K562 (cell line): ENCODE measurements around the gene CTCF. TPM values are rescaled to one million over a fixed set of nuclear protein-coding genes. Genes with fewer than 3 reads are reported as not detected.

Source experiments
- ATAC-seq: fragments of 200-7000 bp; cut with Tn5 transposase; 3 replicates; pipeline ENCODE4 v1.9.1; 2020; ENCODE audit warnings: moderate library complexity
- BruUV-seq: library from RNA; stranded (reverse); fragments of 400-500 nt; replicated peaks from 2 replicates; lab custom pipeline; 2021; lab: Mats Ljungman, UMichigan
- CTCF ChIA-PET: fragments of 300-600 bp; formaldehyde crosslinking; extraction: SDS; loops from one replicate; lab custom pipeline; 2021; ENCODE audit warnings: low intra/inter-chr PET ratio; lab: Yijun Ruan, JAX
- POLR2A ChIA-PET: fragments of 300-600, 350-650 bp; sonication (Branson Sonifier 250); formaldehyde crosslinking; extraction: SDS; loops from one replicate; lab custom pipeline; 2021; ENCODE audit warnings: antibody characterized with exemption, inconsistent platforms; lab: Yijun Ruan, JAX
- DNase-seq, 4 experiments: peaks; one replicate each; pipeline versions ENCODE4 v3.0.0 to v3.0.0-alpha.2; 2011 to 2018; ENCODE audit warnings: low spot score in 3 of 4, mixed read lengths in 3 of 4; ENCODE audit errors: extremely low read depth in 1 of 4
- FAIRE-seq: peaks from 2 replicates; lab custom pipeline; 2011; peaks lifted over from hg19 to GRCh38; lab: Jason Lieb, UNC
- H2AFZ ChIP-seq: 2 replicates; pipeline ENCODE4 v1.6.0; 2011; ENCODE audit warnings: low read depth, low read length, control low read depth, inconsistent platforms
- H3K27ac ChIP-seq: fragments of 200-600 bp; 3 replicates; pipeline ENCODE4 v1.8.0; 2011; ENCODE audit warnings: low read depth, mild to moderate bottlenecking, control low read depth, inconsistent platforms, low read length, moderate library complexity, mixed read lengths; ENCODE audit errors: extremely low read depth
- H3K27me3 ChIP-seq, 2 experiments: fragments of 300-600 bp in 1 of 2; 2 replicates in 1 of 2; 3 replicates in 1 of 2; pipeline versions ENCODE4 v1.6.0 to v1.8.0; 2011; ENCODE audit warnings: inconsistent platforms in 2 of 2, low read length in 2 of 2, mild to moderate bottlenecking in 1 of 2, mixed read lengths in 1 of 2, moderate library complexity in 1 of 2; ENCODE audit not compliant: control insufficient read depth in 2 of 2, insufficient read depth in 2 of 2
- H3K36me3 ChIP-seq: fragments of 300-600 bp; 3 replicates; pipeline ENCODE4 v1.8.0; 2011; ENCODE audit warnings: mild to moderate bottlenecking, low read length, inconsistent platforms; ENCODE audit not compliant: control insufficient read depth, insufficient read depth
- H3K4me1 ChIP-seq, 2 experiments: fragments of 200-600 bp in 1 of 2; replicated peaks in 1 of 2; 2 replicates in 1 of 2; 3 replicates in 1 of 2; pipeline versions ENCODE4 v1.5.1 to v1.8.0; 2011; ENCODE audit warnings: inconsistent platforms in 2 of 2, low read length in 2 of 2, mild to moderate bottlenecking in 1 of 2, mixed read lengths in 1 of 2, moderate library complexity in 1 of 2; ENCODE audit not compliant: control insufficient read depth in 2 of 2, insufficient read depth in 2 of 2
- H3K4me2 ChIP-seq: 2 replicates; pipeline ENCODE4 v1.6.1; 2011; ENCODE audit warnings: low read length, control low read depth, inconsistent platforms, mixed read lengths; ENCODE audit not compliant: insufficient read depth
- H3K4me3 ChIP-seq: fragments of 200-600 bp; sonication (generic), shearing (Covaris generic); 2 replicates; pipeline ENCODE4 v1.5.1; 2016; ENCODE audit warnings: control low read depth, inconsistent platforms
- H3K79me2 ChIP-seq: fragments of 200-600 bp; 3 replicates; pipeline ENCODE4 v1.8.0; 2011; ENCODE audit warnings: low read length, inconsistent platforms; ENCODE audit not compliant: control insufficient read depth, insufficient read depth
- H3K9ac ChIP-seq, 2 experiments: 2 replicates each; pipeline versions ENCODE4 v1.6.0 to v1.6.1; 2011; ENCODE audit warnings: low read depth in 2 of 2, low read length in 2 of 2, control low read depth in 1 of 2, inconsistent platforms in 1 of 2, mild to moderate bottlenecking in 1 of 2, mixed read lengths in 1 of 2; ENCODE audit not compliant: insufficient read depth in 1 of 2
- H3K9me1 ChIP-seq: one replicate; pipeline ENCODE4 v1.6.0; 2011; ENCODE audit warnings: inconsistent platforms, mild to moderate bottlenecking, low read length, moderate library complexity; ENCODE audit not compliant: control insufficient read depth, insufficient read depth
- H3K9me3 ChIP-seq: replicated peaks from 2 replicates; pipeline ENCODE4 v1.5.1; 2011; ENCODE audit warnings: low read depth, low read length, inconsistent platforms; ENCODE audit not compliant: control insufficient read depth, insufficient read depth
- H4K20me1 ChIP-seq: replicated peaks from 2 replicates; pipeline ENCODE4 v1.6.1; 2011; ENCODE audit warnings: low read length, inconsistent platforms, mixed read lengths; ENCODE audit not compliant: control insufficient read depth, insufficient read depth
- ELK3 ChIP-seq: fragments of 450-650 bp; formaldehyde crosslinking; IDR thresholded peaks from 2 replicates; pipeline ENCODE4 v1.4.0; 2020; ENCODE audit warnings: mild to moderate bottlenecking
- PCBP1 ChIP-seq: fragments of 200-400 bp; formaldehyde crosslinking; IDR thresholded peaks from 2 replicates; pipeline ENCODE4 v1.6.1; 2018; ENCODE audit warnings: mild to moderate bottlenecking, low read depth, low read length; ENCODE audit not compliant: poor library complexity, severe bottlenecking
- ZBTB11 ChIP-seq, 3 experiments: fragments of 200-800 bp in 1 of 3; fragments of 250-450 bp in 1 of 3; fragments of 450-650 bp in 1 of 3; sonication (Bioruptor Pico) in 1 of 3; sonication (Bioruptor generic) in 1 of 3; formaldehyde crosslinking in 1 of 3; IDR thresholded peaks; 2 replicates each; pipeline versions ENCODE4 v1.6.1 to v1.8.0; 2016 to 2022; ENCODE audit warnings: mild to moderate bottlenecking in 2 of 3, missing genetic modification characterization in 2 of 3, missing compliant biosample characterization in 1 of 3, moderate library complexity in 1 of 3
- ZNF644 ChIP-seq: fragments of 200-800 bp; sonication (Bioruptor generic); IDR thresholded peaks from 2 replicates; pipeline ENCODE4 v1.6.1; 2016; ENCODE audit warnings: low read depth, missing genetic modification characterization, missing compliant biosample characterization
- WGBS: fragments of 100-300 bp; shearing (Covaris generic); methylation state at CpG from one replicate; pipeline ENCODE4 v1.1.6; 2016; ENCODE audit warnings: low coverage, mixed read lengths; ENCODE audit not compliant: insufficient coverage; ENCODE audit errors: missing lambda C conversion rate; 5-methylcytosine and 5-hydroxymethylcytosine counted together
- in situ Hi-C: fragments of 300-500 bp; cut with MboI; formaldehyde crosslinking; loops from 4 replicates; pipeline ENCODE4 v1.15.0; 2018; ENCODE audit warnings: inconsistent platforms, mixed read lengths
- intact Hi-C: fragments of 100-400 bp; cut with micrococcal nuclease; formaldehyde crosslinking; loops from 2 replicates; pipeline ENCODE4 v1.14.2; 2022
- polyA plus RNA-seq, 8 experiments: library from polyadenylated mRNA; depleted of rRNA in 4 of 8; stranded (reverse) in 5 of 8; unstranded in 3 of 8; fragments of >200 nt; fragmentation: Nextera tagmentation in 2 of 8; fragmentation: Illumina TruSeq in 1 of 8; extraction: Ambion mirVana in 2 of 8; extraction: Trizol in 1 of 8; gene quantifications; 2 replicates each; pipeline versions ENCODE4 v1.2.1 to v1.2.3, GENCODE V29; 2011 to 2014; ENCODE audit warnings: inconsistent platforms in 1 of 8, missing spikeins in 1 of 8
- total RNA-seq, 7 experiments: library from RNA; depleted of rRNA in 6 of 7; stranded (reverse); fragments of >200 nt in 6 of 7; fragmentation: Illumina TruSeq in 2 of 7; extraction: Trizol in 2 of 7; gene quantifications; 2 replicates each; pipeline versions ENCODE4 v1.2.1 to v1.2.3, GENCODE V29; 2011 to 2021; ENCODE audit warnings: low replicate concordance in 1 of 7

CTCF gene
- total and polyA plus RNA-seq, 9 of the 15 experiments (the other 6 are each of a cell fraction or from before 2014, with no cell fraction given): 7.8 to 49.2 (median 33.9) TPM

- Histone ChIP-seq H3K79me2 (no peaks in the 10 kb centered on the region), H2AFZ (no peak overlapping the region), H3K27me3 (no peaks in the 10 kb centered on the region), H3K9ac (no peak overlapping the region; a peak in 1 of 4 replicates), H3K9me1 (no peaks in the 10 kb centered on the region), H3K36me3 (peaks cover 51% of the 10 kb centered on the region; the same call in 1 of the 3 replicates), H3K4me3 (no peak overlapping the region), H3K4me1 (peaks cover 0 to 30% of the 10 kb centered on the region in 2 experiments; a peak in 2 of 5 replicates), H4K20me1 (peaks cover 5% of the 10 kb centered on the region; the same call in 1 of the 2 replicates), H3K4me2 (no peak overlapping the region), H3K9me3 (no peaks in the 10 kb centered on the region), H3K27ac (no peak overlapping the region)
- 70% methylated on average over 12 of the region's 15 CpGs for WGBS
- intact Hi-C loops: no loop called here
- TF ChIP-seq ELK3 (no peak), PCBP1 (no peak), ZNF644 (no peak), ZBTB11 (CRISPR knock-in tag; IDR thresholded peaks at IDR 0.05) (no peak)
- ChIA-PET POLR2A (interaction anchor here (0.6 to 3.7 kb wide), 6 partner anchors 10 to 656 kb away, joined by 3 to 24 read pairs (median 4); partner anchors contain the start of gene CTCF), CTCF (interaction anchor here (3.5 kb wide), 1 partner anchor 99 kb away, joined by 32 read pairs; the partner anchor contains the start of gene CARMIL2)
- FAIRE-seq: no peak
- no peak for ATAC-seq
- BruUV-seq: no TSS peak
- in situ Hi-C loops: no loop called here
- no peak for DNase-seq
These were observed 17.3 kb upstream of the CTCF start for GRCh38 chr16:67544844-67545664.
